HCT116 (cell line): ENCODE measurements around the gene PEMT.

Source experiments
- CTCF ChIP-seq, 3 experiments: fragments of 200-600 bp in 1 of 3; sonication (generic) in 1 of 3; IDR thresholded peaks in 2 of 3; conservative IDR thresholded peaks in 1 of 3; 2 replicates each; pipeline ENCODE4 v1.5.1; 2012 to 2017; ENCODE audit warnings: low read depth in 2 of 3, low read length in 2 of 3, antibody characterized with exemption in 1 of 3, borderline replicate concordance in 1 of 3, control low read depth in 1 of 3, mild to moderate bottlenecking in 1 of 3, mixed read lengths in 1 of 3, mixed run types in 1 of 3, moderate library complexity in 1 of 3; ENCODE audit not compliant: insufficient read depth in 1 of 3
- SIN3A ChIP-seq: IDR thresholded peaks from 2 replicates; pipeline ENCODE4 v1.6.1; 2012; ENCODE audit warnings: low read depth

GRCh38 chr17:17493249-17493985 lies 98.1 kb downstream of the PEMT start:
- TF ChIP-seq CTCF (IDR thresholded peaks at IDR 0.05 in 2 of 3, conservative IDR thresholded peaks at IDR 0.05 in 1 of 3; ENCODE audit: borderline replicate concordance in 1 of 3, insufficient read depth in 1 of 3, low read depth in 2 of 3, low read length in 2 of 3): no peak
- TF ChIP-seq SIN3A: no peak
